GM23338 (cell line): ENCODE results near the gene SLC19A1. TPM values are rescaled to one million over a fixed set of nuclear protein-coding genes. Genes with fewer than 3 reads are reported as not detected.
"Not testable (repeated sequence)": the region's sequence is repeated elsewhere in the genome, so short reads cannot be mapped to it uniquely, and the experiment has no call there.

ENCODE experiments used
- ATAC-seq: fragments of 200-7000 bp; cut with Tn5 transposase; 3 replicates; pipeline ENCODE4 v1.9.1; 2020
- DNase-seq: peaks from one replicate; pipeline ENCODE4 v3.0.0-alpha.2; 2015; ENCODE audit warnings: low spot score
- H2AFZ ChIP-seq: fragments of 200-600 bp; sonication (generic); 2 replicates; pipeline ENCODE4 v1.8.0; 2016; ENCODE audit warnings: antibody characterized with exemption, mild to moderate bottlenecking, moderate library complexity
- H3F3A ChIP-seq: fragments of 200-600 bp; sonication (generic); replicated peaks from 2 replicates; pipeline ENCODE4 v1.8.0; 2017; ENCODE audit warnings: antibody characterized with exemption, mixed run types, low read depth
- H3K27ac ChIP-seq: fragments of 200-600 bp; sonication (generic); 2 replicates; pipeline ENCODE4 v1.6.1; 2016; ENCODE audit warnings: low read depth
- H3K27me3 ChIP-seq: fragments of 200-600 bp; sonication (generic); 2 replicates; pipeline ENCODE4 v1.8.0; 2016; ENCODE audit warnings: mild to moderate bottlenecking, mixed run types, moderate library complexity; ENCODE audit not compliant: insufficient read depth
- H3K36me3 ChIP-seq: fragments of 200-600 bp; sonication (generic); 2 replicates; pipeline ENCODE4 v1.8.0; 2016; ENCODE audit warnings: mild to moderate bottlenecking; ENCODE audit not compliant: insufficient read depth
- H3K4me1 ChIP-seq: fragments of 200-600 bp; sonication (generic); 2 replicates; pipeline ENCODE4 v1.8.0; 2016; ENCODE audit warnings: mild to moderate bottlenecking, moderate library complexity; ENCODE audit not compliant: insufficient read depth
- H3K4me2 ChIP-seq: fragments of 200-600 bp; sonication (generic); 2 replicates; pipeline ENCODE4 v1.7.1; 2017; ENCODE audit warnings: mixed run types
- H3K4me3 ChIP-seq: fragments of 200-600 bp; sonication (generic); 2 replicates; pipeline ENCODE4 v1.6.1; 2016; ENCODE audit warnings: mixed run types
- H3K79me2 ChIP-seq: fragments of 200-600 bp; sonication (generic); replicated peaks from 2 replicates; pipeline ENCODE4 v1.8.0; 2017; ENCODE audit warnings: mild to moderate bottlenecking; ENCODE audit not compliant: insufficient read depth
- H3K9me2 ChIP-seq: fragments of 200-600 bp; sonication (generic); 2 replicates; pipeline ENCODE4 v1.8.0; 2017; ENCODE audit not compliant: insufficient read depth
- H4K20me1 ChIP-seq: fragments of 200-600 bp; sonication (generic); replicated peaks from 2 replicates; pipeline ENCODE4 v1.8.0; 2017; ENCODE audit warnings: mild to moderate bottlenecking; ENCODE audit not compliant: insufficient read depth
- H3K27ac Mint-ChIP-seq: 2 replicates; pipeline ENCODE4 v1.8.0; 2020; ENCODE audit warnings: inconsistent platforms, mild to moderate bottlenecking, moderate library complexity, mixed read lengths
- H3K27me3 Mint-ChIP-seq: 3 replicates; pipeline ENCODE4 v1.8.0; 2022; ENCODE audit warnings: low read depth, mild to moderate bottlenecking, moderate library complexity, mixed read lengths, inconsistent platforms; ENCODE audit not compliant: insufficient read depth, poor library complexity
- H3K36me3 Mint-ChIP-seq: 3 replicates; pipeline ENCODE4 v1.8.0; 2021; ENCODE audit warnings: low read depth, mild to moderate bottlenecking, inconsistent platforms, moderate library complexity, mixed read lengths
- H3K4me1 Mint-ChIP-seq: 3 replicates; pipeline ENCODE4 v1.8.0; 2020; ENCODE audit warnings: mild to moderate bottlenecking, inconsistent platforms, mixed read lengths
- H3K4me3 Mint-ChIP-seq: 3 replicates; pipeline ENCODE4 v1.8.0; 2021; ENCODE audit warnings: moderate library complexity, mild to moderate bottlenecking, inconsistent platforms, mixed read lengths
- H3K9me3 Mint-ChIP-seq: 3 replicates; pipeline ENCODE4 v1.8.0; 2020; ENCODE audit warnings: moderate library complexity, mild to moderate bottlenecking, inconsistent platforms, mixed read lengths
- CREB1 ChIP-seq: fragments of 250-450 bp; sonication (Bioruptor Pico); IDR thresholded peaks from 2 replicates; pipeline ENCODE4 v1.5.0; 2020; ENCODE audit warnings: low read depth, mild to moderate bottlenecking, moderate library complexity
- EZH2phosphoT487 ChIP-seq: fragments of 200-600 bp; sonication (generic); IDR thresholded peaks from one replicate; pipeline ENCODE4 v1.8.1; 2018; ENCODE audit warnings: antibody characterized with exemption; ENCODE audit not compliant: unreplicated experiment
- JUNB ChIP-seq: IDR thresholded peaks from one replicate; pipeline ENCODE4 v1.6.1; 2016; ENCODE audit warnings: antibody characterized with exemption; ENCODE audit not compliant: unreplicated experiment
- NANOG ChIP-seq: IDR thresholded peaks from 2 replicates; pipeline ENCODE4 v1.6.1; 2016; ENCODE audit warnings: antibody characterized with exemption, borderline replicate concordance
- ZNF114 ChIP-seq: fragments of 250-450 bp; sonication (Bioruptor Pico); IDR thresholded peaks from 2 replicates; pipeline ENCODE4 v1.5.0; 2020; ENCODE audit warnings: mild to moderate bottlenecking, moderate library complexity
- polyA plus RNA-seq: library from polyadenylated mRNA; unstranded; fragments of >200 nt; fragmentation: Nextera tagmentation; extraction: Ambion mirVana; gene quantifications from 2 replicates; pipeline ENCODE4 v1.2.1, GENCODE V29; 2016
- total RNA-seq: library from RNA; depleted of rRNA; stranded (reverse); fragments of >200 nt; shearing (Covaris generic); gene quantifications from 2 replicates; pipeline ENCODE4 v1.2.3, GENCODE V29; 2014
- TF ChIP-seq, protein P1 (sequence below): IDR thresholded peaks from one replicate; pipeline ENCODE4 v1.6.1; 2018; ENCODE audit warnings: antibody characterized with exemption; ENCODE audit not compliant: unreplicated experiment
- TF ChIP-seq, protein P2 (sequence below), 2 experiments: fragments of 200-600 bp in 1 of 2; sonication (generic) in 1 of 2; conservative IDR thresholded peaks; 2 replicates each; pipeline versions ENCODE4 v1.5.1 to v1.6.1; 2016 to 2017; ENCODE audit warnings: antibody characterized with exemption in 2 of 2, low read depth in 2 of 2, mild to moderate bottlenecking in 2 of 2, moderate library complexity in 1 of 2
- TF ChIP-seq, protein P3 (sequence below): IDR thresholded peaks from 2 replicates; pipeline ENCODE4 v1.6.1; 2016; ENCODE audit warnings: antibody characterized with exemption

SLC19A1 gene
- total and polyA plus RNA-seq, 2 experiments from 2014 or later, result 31.2 to 33.0 TPM

- TF ChIP-seq, protein P1, sequence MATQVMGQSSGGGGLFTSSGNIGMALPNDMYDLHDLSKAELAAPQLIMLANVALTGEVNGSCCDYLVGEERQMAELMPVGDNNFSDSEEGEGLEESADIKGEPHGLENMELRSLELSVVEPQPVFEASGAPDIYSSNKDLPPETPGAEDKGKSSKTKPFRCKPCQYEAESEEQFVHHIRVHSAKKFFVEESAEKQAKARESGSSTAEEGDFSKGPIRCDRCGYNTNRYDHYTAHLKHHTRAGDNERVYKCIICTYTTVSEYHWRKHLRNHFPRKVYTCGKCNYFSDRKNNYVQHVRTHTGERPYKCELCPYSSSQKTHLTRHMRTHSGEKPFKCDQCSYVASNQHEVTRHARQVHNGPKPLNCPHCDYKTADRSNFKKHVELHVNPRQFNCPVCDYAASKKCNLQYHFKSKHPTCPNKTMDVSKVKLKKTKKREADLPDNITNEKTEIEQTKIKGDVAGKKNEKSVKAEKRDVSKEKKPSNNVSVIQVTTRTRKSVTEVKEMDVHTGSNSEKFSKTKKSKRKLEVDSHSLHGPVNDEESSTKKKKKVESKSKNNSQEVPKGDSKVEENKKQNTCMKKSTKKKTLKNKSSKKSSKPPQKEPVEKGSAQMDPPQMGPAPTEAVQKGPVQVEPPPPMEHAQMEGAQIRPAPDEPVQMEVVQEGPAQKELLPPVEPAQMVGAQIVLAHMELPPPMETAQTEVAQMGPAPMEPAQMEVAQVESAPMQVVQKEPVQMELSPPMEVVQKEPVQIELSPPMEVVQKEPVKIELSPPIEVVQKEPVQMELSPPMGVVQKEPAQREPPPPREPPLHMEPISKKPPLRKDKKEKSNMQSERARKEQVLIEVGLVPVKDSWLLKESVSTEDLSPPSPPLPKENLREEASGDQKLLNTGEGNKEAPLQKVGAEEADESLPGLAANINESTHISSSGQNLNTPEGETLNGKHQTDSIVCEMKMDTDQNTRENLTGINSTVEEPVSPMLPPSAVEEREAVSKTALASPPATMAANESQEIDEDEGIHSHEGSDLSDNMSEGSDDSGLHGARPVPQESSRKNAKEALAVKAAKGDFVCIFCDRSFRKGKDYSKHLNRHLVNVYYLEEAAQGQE, result no peak
- no peak for TF ChIP-seq NANOG
- TF ChIP-seq JUNB, result no peak
- TF ChIP-seq EZH2phosphoT487, result no peak
- TF ChIP-seq, protein P2, sequence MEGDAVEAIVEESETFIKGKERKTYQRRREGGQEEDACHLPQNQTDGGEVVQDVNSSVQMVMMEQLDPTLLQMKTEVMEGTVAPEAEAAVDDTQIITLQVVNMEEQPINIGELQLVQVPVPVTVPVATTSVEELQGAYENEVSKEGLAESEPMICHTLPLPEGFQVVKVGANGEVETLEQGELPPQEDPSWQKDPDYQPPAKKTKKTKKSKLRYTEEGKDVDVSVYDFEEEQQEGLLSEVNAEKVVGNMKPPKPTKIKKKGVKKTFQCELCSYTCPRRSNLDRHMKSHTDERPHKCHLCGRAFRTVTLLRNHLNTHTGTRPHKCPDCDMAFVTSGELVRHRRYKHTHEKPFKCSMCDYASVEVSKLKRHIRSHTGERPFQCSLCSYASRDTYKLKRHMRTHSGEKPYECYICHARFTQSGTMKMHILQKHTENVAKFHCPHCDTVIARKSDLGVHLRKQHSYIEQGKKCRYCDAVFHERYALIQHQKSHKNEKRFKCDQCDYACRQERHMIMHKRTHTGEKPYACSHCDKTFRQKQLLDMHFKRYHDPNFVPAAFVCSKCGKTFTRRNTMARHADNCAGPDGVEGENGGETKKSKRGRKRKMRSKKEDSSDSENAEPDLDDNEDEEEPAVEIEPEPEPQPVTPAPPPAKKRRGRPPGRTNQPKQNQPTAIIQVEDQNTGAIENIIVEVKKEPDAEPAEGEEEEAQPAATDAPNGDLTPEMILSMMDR (conservative IDR thresholded peaks at IDR 0.05; ENCODE audit: low read depth in 2 of 2), result no peak
- TF ChIP-seq ZNF114 (CRISPR knock-in tag), result no peak
These were observed 38.2 kb downstream of the SLC19A1 start (continued) for GRCh38 chr21:45504021-45504515.

DNA sequence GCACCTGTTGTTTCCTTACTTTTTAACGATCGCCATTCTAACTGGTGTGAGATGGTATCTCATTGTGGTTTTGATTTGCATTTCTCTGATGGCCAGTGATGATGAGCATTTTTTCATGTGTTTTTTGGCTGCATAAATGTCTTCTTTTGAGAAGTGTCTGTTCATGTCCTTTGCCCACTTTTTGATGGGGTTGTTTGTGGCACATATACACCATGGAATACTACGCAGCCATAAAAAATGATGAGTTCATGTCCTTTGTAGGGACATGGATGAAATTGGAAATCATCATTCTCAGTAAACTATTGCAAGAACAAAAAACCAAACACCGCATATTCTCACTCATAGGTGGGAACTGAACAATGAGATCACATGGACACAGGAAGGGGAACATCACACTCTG lies 39.0 kb downstream of the SLC19A1 start:
- H4K20me1 ChIP-seq, H3K27me3 ChIP-seq, H3F3A ChIP-seq, DNase-seq, H3K27ac Mint-ChIP-seq, H2AFZ ChIP-seq, H3K36me3 ChIP-seq, H3K4me2 ChIP-seq, H3K79me2 ChIP-seq, H3K9me2 ChIP-seq, H3K27ac ChIP-seq, H3K4me3 Mint-ChIP-seq, ATAC-seq, H3K4me1 ChIP-seq, H3K4me1 Mint-ChIP-seq, H3K9me3 Mint-ChIP-seq, H3K4me3 ChIP-seq: not testable (repeated sequence)
- Mint-ChIP-seq H3K36me3 (peaks cover 35% of the 10 kb centered on the region), H3K27me3 (peaks cover 11% of the 10 kb centered on the region)

DNA sequence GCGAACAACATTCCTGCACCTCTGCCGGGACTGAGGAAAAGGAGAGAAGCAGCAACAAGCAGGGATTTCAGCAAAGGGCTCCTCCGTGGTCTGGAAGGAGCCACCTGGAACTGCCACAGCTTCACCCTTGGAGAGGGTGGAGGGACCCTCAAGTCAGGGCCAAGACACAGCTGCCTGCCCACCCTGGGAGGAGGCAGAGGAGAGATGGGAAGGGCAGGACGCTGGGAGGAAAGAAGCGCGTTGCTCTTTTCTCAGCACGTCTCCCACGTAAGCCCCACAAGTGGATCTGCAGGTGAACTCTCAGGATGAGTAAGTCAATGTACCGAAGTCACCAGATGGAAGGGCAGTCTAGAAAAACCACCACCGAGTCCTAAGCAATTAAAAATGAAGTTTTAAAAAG lies 39.6 kb downstream of the SLC19A1 start:
- peaks cover 8% of the 10 kb centered on the region for H3K27me3 Mint-ChIP-seq
- peaks cover 39% of the 10 kb centered on the region for H3K36me3 Mint-ChIP-seq
- no peaks in the 10 kb centered on the region for H3F3A ChIP-seq
- H3K4me2 ChIP-seq, result no peak overlapping the region
- no peaks in the 10 kb centered on the region; the same call in 1 of the 2 replicates for H4K20me1 ChIP-seq
- H3K27ac ChIP-seq, result no peak overlapping the region
- no peak overlapping the region for H3K4me3 ChIP-seq
- no peaks in the 10 kb centered on the region for H3K36me3 ChIP-seq
- H3K9me3 Mint-ChIP-seq, result no peaks in the 10 kb centered on the region; the same call in 2 of the 3 replicates
- H3K27me3 ChIP-seq, result no peaks in the 10 kb centered on the region
- no peak overlapping the region for H2AFZ ChIP-seq
- ATAC-seq (no peak), DNase-seq (no peak)
- no peaks in the 10 kb centered on the region for H3K4me1 ChIP-seq
- no peak overlapping the region for H3K4me3 Mint-ChIP-seq
- H3K79me2 ChIP-seq, result no peaks in the 10 kb centered on the region
- no peaks in the 10 kb centered on the region for H3K9me2 ChIP-seq
- H3K27ac Mint-ChIP-seq, result no peak overlapping the region
- no peaks in the 10 kb centered on the region for H3K4me1 Mint-ChIP-seq
- TF ChIP-seq EZH2phosphoT487, result no peak
- TF ChIP-seq, protein P3, sequence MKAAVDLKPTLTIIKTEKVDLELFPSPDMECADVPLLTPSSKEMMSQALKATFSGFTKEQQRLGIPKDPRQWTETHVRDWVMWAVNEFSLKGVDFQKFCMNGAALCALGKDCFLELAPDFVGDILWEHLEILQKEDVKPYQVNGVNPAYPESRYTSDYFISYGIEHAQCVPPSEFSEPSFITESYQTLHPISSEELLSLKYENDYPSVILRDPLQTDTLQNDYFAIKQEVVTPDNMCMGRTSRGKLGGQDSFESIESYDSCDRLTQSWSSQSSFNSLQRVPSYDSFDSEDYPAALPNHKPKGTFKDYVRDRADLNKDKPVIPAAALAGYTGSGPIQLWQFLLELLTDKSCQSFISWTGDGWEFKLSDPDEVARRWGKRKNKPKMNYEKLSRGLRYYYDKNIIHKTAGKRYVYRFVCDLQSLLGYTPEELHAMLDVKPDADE, result no peak
- TF ChIP-seq, protein P2 (conservative IDR thresholded peaks at IDR 0.05; ENCODE audit: low read depth in 2 of 2), result no peak
- no peak for TF ChIP-seq CREB1 (CRISPR knock-in tag)
